HL-60 (cell line): ENCODE measurements around the gene AVPI1.

ENCODE experiments used
- DNase-seq, 2 experiments: peaks; one replicate each; pipeline ENCODE4 v3.0.0-alpha.2; 2010 to 2020; ENCODE audit warnings: low read depth in 1 of 2, low spot score in 1 of 2
- H3K27ac ChIP-seq: fragments of 250-450 bp; sonication (Bioruptor Pico); replicated peaks from 2 replicates; pipeline ENCODE4 v1.5.1; 2020; ENCODE audit warnings: mild to moderate bottlenecking, moderate library complexity
- H3K27me3 ChIP-seq: fragments of 250-450 bp; sonication (Bioruptor Pico); 2 replicates; pipeline ENCODE4 v1.5.1; 2021; ENCODE audit warnings: mild to moderate bottlenecking, moderate library complexity; ENCODE audit not compliant: insufficient read depth, poor library complexity, severe bottlenecking
- H3K4me3 ChIP-seq: replicated peaks from 2 replicates; pipeline ENCODE4 v1.5.1; 2011; ENCODE audit warnings: mild to moderate bottlenecking, control low read depth, low read length; ENCODE audit not compliant: insufficient read depth
- GABPA ChIP-seq: IDR thresholded peaks from 2 replicates; pipeline ENCODE4 v1.6.1; 2012; ENCODE audit warnings: low read depth
- POLR2AphosphoS5 ChIP-seq: IDR thresholded peaks from 2 replicates; pipeline ENCODE4 v1.6.1; 2012; ENCODE audit warnings: low read depth
- REST ChIP-seq: IDR thresholded peaks from 2 replicates; pipeline ENCODE4 v1.6.1; 2012; ENCODE audit warnings: low read depth; ENCODE audit not compliant: insufficient replicate concordance
- SPI1 ChIP-seq: IDR thresholded peaks from 2 replicates; pipeline ENCODE4 v1.6.1; 2012; ENCODE audit warnings: low read depth, mild to moderate bottlenecking, borderline replicate concordance
- TF ChIP-seq, protein P1 (sequence below): IDR thresholded peaks from one replicate; pipeline ENCODE4 v1.5.1; 2011; ENCODE audit warnings: low read length, control low read depth, inconsistent platforms; ENCODE audit not compliant: insufficient read depth

Gene AVPI1

GRCh38 chr10:97676770-97677581 lies 10.1 kb downstream of the AVPI1 start:
- DNase-seq, result peak in 1 of 2 experiments; percentile 26
- Histone ChIP-seq H3K27ac (no peak overlapping the region), H3K27me3 (no peaks in the 10 kb centered on the region), H3K4me3 (no peak overlapping the region)
- TF ChIP-seq, protein P1, sequence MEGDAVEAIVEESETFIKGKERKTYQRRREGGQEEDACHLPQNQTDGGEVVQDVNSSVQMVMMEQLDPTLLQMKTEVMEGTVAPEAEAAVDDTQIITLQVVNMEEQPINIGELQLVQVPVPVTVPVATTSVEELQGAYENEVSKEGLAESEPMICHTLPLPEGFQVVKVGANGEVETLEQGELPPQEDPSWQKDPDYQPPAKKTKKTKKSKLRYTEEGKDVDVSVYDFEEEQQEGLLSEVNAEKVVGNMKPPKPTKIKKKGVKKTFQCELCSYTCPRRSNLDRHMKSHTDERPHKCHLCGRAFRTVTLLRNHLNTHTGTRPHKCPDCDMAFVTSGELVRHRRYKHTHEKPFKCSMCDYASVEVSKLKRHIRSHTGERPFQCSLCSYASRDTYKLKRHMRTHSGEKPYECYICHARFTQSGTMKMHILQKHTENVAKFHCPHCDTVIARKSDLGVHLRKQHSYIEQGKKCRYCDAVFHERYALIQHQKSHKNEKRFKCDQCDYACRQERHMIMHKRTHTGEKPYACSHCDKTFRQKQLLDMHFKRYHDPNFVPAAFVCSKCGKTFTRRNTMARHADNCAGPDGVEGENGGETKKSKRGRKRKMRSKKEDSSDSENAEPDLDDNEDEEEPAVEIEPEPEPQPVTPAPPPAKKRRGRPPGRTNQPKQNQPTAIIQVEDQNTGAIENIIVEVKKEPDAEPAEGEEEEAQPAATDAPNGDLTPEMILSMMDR, result peak; percentile 55
- TF ChIP-seq POLR2AphosphoS5, result no peak
- TF ChIP-seq SPI1, result no peak
- TF ChIP-seq REST, result no peak
- TF ChIP-seq GABPA, result no peak

DNA sequence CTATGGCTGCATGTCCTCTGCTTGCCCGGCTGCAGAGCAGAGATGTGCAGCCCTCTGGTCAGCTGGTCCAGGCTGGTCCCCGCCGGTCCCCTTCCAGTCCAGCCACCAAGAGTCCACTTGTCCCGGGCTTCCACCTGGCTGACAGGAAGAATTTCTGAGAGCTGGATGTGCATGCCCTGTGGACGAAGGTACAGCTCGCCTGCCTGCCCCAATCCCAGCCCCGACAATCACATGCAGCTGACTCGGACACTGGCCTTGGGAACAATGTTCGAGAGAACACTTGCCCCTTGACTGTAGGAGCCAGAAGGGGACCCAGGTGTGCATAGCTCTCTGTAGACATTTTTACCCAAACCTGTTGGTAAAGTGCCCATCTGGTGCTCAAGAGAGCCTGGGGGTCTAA lies 11.8 kb downstream of the AVPI1 start:
- TF ChIP-seq POLR2AphosphoS5 (no peak), SPI1 (no peak), REST (no peak), GABPA (no peak)
- TF ChIP-seq, protein P1, result no peak
- Histone ChIP-seq H3K27me3 (no peaks in the 10 kb centered on the region), H3K27ac (no peak overlapping the region), H3K4me3 (no peak overlapping the region)
- DNase-seq, result no peak

- DNase-seq, result peak; percentile 68 to 76
- H3K27me3 ChIP-seq, result no peaks in the 10 kb centered on the region
- H3K27ac ChIP-seq, result peak overlapping the region; percentile 55
- TF ChIP-seq POLR2AphosphoS5, result no peak
- peak; percentile 69; the same call in 1 of the 2 replicates for TF ChIP-seq SPI1
- TF ChIP-seq, protein P1, result no peak
- TF ChIP-seq GABPA, result no peak
- TF ChIP-seq REST, result no peak
- H3K4me3 ChIP-seq, result no peak overlapping the region
Observed at GRCh38 chr10:97673736-97674525, 13.1 kb downstream of the AVPI1 start.
